Measurements from ENCODE around the gene LRIT3.

The LRIT3 gene

GRCh38 chr4:109902559-109903251 lies 54.8 kb downstream of the LRIT3 start:
- DNase-seq (ENCODE audit: low read depth) = no peak
- no peak for TF ChIP-seq CTCF (IDR thresholded peaks at IDR 0.05; ENCODE audit: insufficient read depth, low read depth, low read length, missing control alignments)
- H3K4me3 ChIP-seq (ENCODE audit: low read depth, low read length) = no peak overlapping the region

- no peak overlapping the region for H3K4me3 ChIP-seq (ENCODE audit: low read depth, low read length)
- TF ChIP-seq CTCF (IDR thresholded peaks at IDR 0.05; ENCODE audit: insufficient read depth, low read depth, low read length, missing control alignments) = no peak
- DNase-seq (ENCODE audit: low read depth) = no peak
These were observed 60.8 kb downstream of the LRIT3 start for GRCh38 chr4:109908731-109909130.

- DNase-seq (ENCODE audit: low read depth) = no peak
- no peak overlapping the region for H3K4me3 ChIP-seq (ENCODE audit: low read depth, low read length)
- TF ChIP-seq CTCF (IDR thresholded peaks at IDR 0.05; ENCODE audit: insufficient read depth, low read depth, low read length, missing control alignments) = no peak
These were observed 62.3 kb downstream of the LRIT3 start for GRCh38 chr4:109910256-109910655.

GRCh38 chr4:109912706-109913595 lies 65.0 kb downstream of the LRIT3 start, which contains the start of gene EGF:
Gene EGF (plus strand): TSS chr4:109912883. CDS start chr4:109913336, 453 bp downstream.
- no peak for DNase-seq (ENCODE audit: low read depth)
- no peak within 1 kb of the TSS for H3K4me3 ChIP-seq (ENCODE audit: low read depth, low read length)
- no peak for TF ChIP-seq CTCF (IDR thresholded peaks at IDR 0.05; ENCODE audit: insufficient read depth, low read depth, low read length, missing control alignments)

- TF ChIP-seq CTCF (IDR thresholded peaks at IDR 0.05; ENCODE audit: insufficient read depth, low read depth, low read length, missing control alignments) = no peak
- H3K4me3 ChIP-seq (ENCODE audit: low read depth, low read length) = no peak overlapping the region
- DNase-seq (ENCODE audit: low read depth) = no peak
These were observed 65.8 kb downstream of the LRIT3 start for GRCh38 chr4:109913596-109914241.

- no peak overlapping the region for H3K4me3 ChIP-seq (ENCODE audit: low read depth, low read length)
These were observed 66.4 kb downstream of the LRIT3 start for GRCh38 chr4:109914322-109914721.

More at GRCh38 chr4:109914322-109914721, 66.4 kb downstream of the LRIT3 start:
- DNase-seq (ENCODE audit: low read depth) = no peak
- TF ChIP-seq CTCF (IDR thresholded peaks at IDR 0.05; ENCODE audit: insufficient read depth, low read depth, low read length, missing control alignments) = no peak
